Measurements from ENCODE around the gene PFDN4.

- TF ChIP-seq KDM5A (IDR thresholded peaks at IDR 0.05) (no peak), MAZ (IDR thresholded peaks at IDR 0.05; ENCODE audit: borderline replicate concordance, low read depth, low read length) (no peak)
- TF ChIP-seq, protein P1, sequence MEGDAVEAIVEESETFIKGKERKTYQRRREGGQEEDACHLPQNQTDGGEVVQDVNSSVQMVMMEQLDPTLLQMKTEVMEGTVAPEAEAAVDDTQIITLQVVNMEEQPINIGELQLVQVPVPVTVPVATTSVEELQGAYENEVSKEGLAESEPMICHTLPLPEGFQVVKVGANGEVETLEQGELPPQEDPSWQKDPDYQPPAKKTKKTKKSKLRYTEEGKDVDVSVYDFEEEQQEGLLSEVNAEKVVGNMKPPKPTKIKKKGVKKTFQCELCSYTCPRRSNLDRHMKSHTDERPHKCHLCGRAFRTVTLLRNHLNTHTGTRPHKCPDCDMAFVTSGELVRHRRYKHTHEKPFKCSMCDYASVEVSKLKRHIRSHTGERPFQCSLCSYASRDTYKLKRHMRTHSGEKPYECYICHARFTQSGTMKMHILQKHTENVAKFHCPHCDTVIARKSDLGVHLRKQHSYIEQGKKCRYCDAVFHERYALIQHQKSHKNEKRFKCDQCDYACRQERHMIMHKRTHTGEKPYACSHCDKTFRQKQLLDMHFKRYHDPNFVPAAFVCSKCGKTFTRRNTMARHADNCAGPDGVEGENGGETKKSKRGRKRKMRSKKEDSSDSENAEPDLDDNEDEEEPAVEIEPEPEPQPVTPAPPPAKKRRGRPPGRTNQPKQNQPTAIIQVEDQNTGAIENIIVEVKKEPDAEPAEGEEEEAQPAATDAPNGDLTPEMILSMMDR (IDR thresholded peaks at IDR 0.05), result no peak
These were observed 22.8 kb upstream of the PFDN4 start for GRCh38 chr20:54184904-54185626.

Data from A549 (cell line).